Measurements from ENCODE around the gene GPC1. TPM values are rescaled to one million over a fixed set of nuclear protein-coding genes. Genes with fewer than 3 reads are reported as not detected.

GPC1 gene
- total RNA-seq, 1 experiment from 2014 or later, result 38.9 TPM

- Mint-ChIP-seq H3K27me3 (ENCODE audit: insufficient read depth, unreplicated experiment) (no peaks in the 10 kb centered on the region), H3K9me3 (ENCODE audit: unreplicated experiment) (no peaks in the 10 kb centered on the region), H3K27ac (ENCODE audit: low read depth, unreplicated experiment) (no peak overlapping the region), H3K36me3 (ENCODE audit: insufficient read depth, unreplicated experiment) (peaks cover 16% of the 10 kb centered on the region), H3K4me3 (ENCODE audit: unreplicated experiment) (no peak overlapping the region), H3K4me1 (ENCODE audit: insufficient read depth, unreplicated experiment) (no peaks in the 10 kb centered on the region)
- BruUV-seq (replicated peaks), result no TSS peak
- no peak for TF ChIP-seq CTCF (IDR thresholded peaks at IDR 0.05; ENCODE audit: unreplicated experiment)
- ChIA-PET POLR2A (no interaction called here), CTCF (interaction anchor here (0.6 to 0.7 kb wide), 2 partner anchors 29 to 807 kb away, joined by 3 read pairs; no protein-coding TSS in a partner anchor)
- intact Hi-C loops (cut with micrococcal nuclease), result no loop called here
- DNase-seq (ENCODE audit: unreplicated experiment), result no peak
Observed at GRCh38 chr2:240507060-240507777, 71.8 kb downstream of the GPC1 start.

GRCh38 chr2:240507778-240508251, 72.4 kb downstream of the GPC1 start:
- Mint-ChIP-seq H3K27ac (ENCODE audit: low read depth, unreplicated experiment) (no peak overlapping the region), H3K9me3 (ENCODE audit: unreplicated experiment) (no peaks in the 10 kb centered on the region), H3K4me3 (ENCODE audit: unreplicated experiment) (no peak overlapping the region), H3K36me3 (ENCODE audit: insufficient read depth, unreplicated experiment) (peaks cover 16% of the 10 kb centered on the region), H3K4me1 (ENCODE audit: insufficient read depth, unreplicated experiment) (no peaks in the 10 kb centered on the region), H3K27me3 (ENCODE audit: insufficient read depth, unreplicated experiment) (no peaks in the 10 kb centered on the region)
- ChIA-PET CTCF (interaction anchor here (0.6 to 0.8 kb wide), 2 partner anchors 59 to 806 kb away, joined by 3 to 7 read pairs; no protein-coding TSS in a partner anchor), POLR2A (no interaction called here)
- TF ChIP-seq CTCF (IDR thresholded peaks at IDR 0.05; ENCODE audit: unreplicated experiment), result no peak
- intact Hi-C loops (cut with micrococcal nuclease), result no loop called here
- BruUV-seq (replicated peaks), result no TSS peak
- DNase-seq (ENCODE audit: unreplicated experiment), result no peak

GRCh38 chr2:240508832-240509545, 73.5 kb downstream of the GPC1 start:
- ChIA-PET CTCF (interaction anchor here (0.6 to 0.8 kb wide), 2 partner anchors 9 to 60 kb away, joined by 4 to 7 read pairs; no protein-coding TSS in a partner anchor), POLR2A (no interaction called here)
- Mint-ChIP-seq H3K27ac (ENCODE audit: low read depth, unreplicated experiment) (no peak overlapping the region), H3K4me3 (ENCODE audit: unreplicated experiment) (no peak overlapping the region), H3K36me3 (ENCODE audit: insufficient read depth, unreplicated experiment) (peaks cover 16% of the 10 kb centered on the region), H3K27me3 (ENCODE audit: insufficient read depth, unreplicated experiment) (no peaks in the 10 kb centered on the region), H3K9me3 (ENCODE audit: unreplicated experiment) (no peaks in the 10 kb centered on the region), H3K4me1 (ENCODE audit: insufficient read depth, unreplicated experiment) (peaks cover 7% of the 10 kb centered on the region)
- no TSS peak for BruUV-seq (replicated peaks)
- intact Hi-C loops (cut with micrococcal nuclease), result no loop called here
- no peak for DNase-seq (ENCODE audit: unreplicated experiment)
- no peak for TF ChIP-seq CTCF (IDR thresholded peaks at IDR 0.05; ENCODE audit: unreplicated experiment)

Data from MCF 10A (cell line).